ENCODE results near the gene LITAF. TPM values are rescaled to one million over a fixed set of nuclear protein-coding genes. Genes with fewer than 3 reads are reported as not detected.

LITAF gene
- total RNA-seq, 1 experiment from 2014 or later: 73.0 TPM

- CTCF ChIA-PET: interaction anchor here (6.9 kb wide), 1 partner anchor 19 kb away, joined by 45 read pairs; no protein-coding TSS in a partner anchor
- TF ChIP-seq NR3C1 (CRISPR knock-in tag; conservative IDR thresholded peaks at IDR 0.05; ENCODE audit: low read depth) (no peak), ZNF416 (CRISPR knock-in tag; IDR thresholded peaks at IDR 0.05) (no peak), ZNF121 (CRISPR knock-in tag; IDR thresholded peaks at IDR 0.05) (0 out of 2 replicates have a peak, but pooled peaks have one; percentile 34), NR1H2 (CRISPR knock-in tag; IDR thresholded peaks at IDR 0.05) (no peak), NFE2L1 (CRISPR knock-in tag; IDR thresholded peaks at IDR 0.05) (no peak)
- no peak overlapping the region for H3K27ac Mint-ChIP-seq
- peaks cover 2% of the 10 kb centered on the region; the same call in 1 of the 2 replicates for H3K4me1 Mint-ChIP-seq
- no peaks in the 10 kb centered on the region for H3K27me3 Mint-ChIP-seq (ENCODE audit: low read depth)
- H3K36me3 Mint-ChIP-seq: no peaks in the 10 kb centered on the region
- DNase-seq (ENCODE audit: low spot score): no peak
- POLR2A ChIA-PET: no interaction called here
- peaks cover 4% of the 10 kb centered on the region; the same call in 1 of the 2 replicates for H3K9me3 Mint-ChIP-seq
- no peak overlapping the region for H3K4me3 Mint-ChIP-seq
- no peak for ATAC-seq
Measured at GRCh38 chr16:11511801-11512200, 74.9 kb downstream of the LITAF start.

GRCh38 chr16:11511328-11511727 is 75.4 kb downstream of the LITAF start:
- peaks cover 4% of the 10 kb centered on the region; the same call in 1 of the 2 replicates for H3K9me3 Mint-ChIP-seq
- H3K27me3 Mint-ChIP-seq (ENCODE audit: low read depth): no peaks in the 10 kb centered on the region
- ChIA-PET CTCF (no interaction called here), POLR2A (no interaction called here)
- no peaks in the 10 kb centered on the region for H3K36me3 Mint-ChIP-seq
- no peak overlapping the region for H3K27ac Mint-ChIP-seq
- no peak overlapping the region for H3K4me3 Mint-ChIP-seq
- H3K4me1 Mint-ChIP-seq: peaks cover 6% of the 10 kb centered on the region; the same call in 1 of the 2 replicates
- TF ChIP-seq MLX (CRISPR knock-in tag; IDR thresholded peaks at IDR 0.05) (no peak), NR1H2 (CRISPR knock-in tag; IDR thresholded peaks at IDR 0.05) (no peak), ZNF317 (CRISPR knock-in tag; IDR thresholded peaks at IDR 0.05; ENCODE audit: borderline replicate concordance, low read depth) (no peak), E2F4 (CRISPR knock-in tag; IDR thresholded peaks at IDR 0.05; ENCODE audit: borderline replicate concordance, low read depth) (no peak), FOXP4 (CRISPR knock-in tag; IDR thresholded peaks at IDR 0.05) (no peak), RELA (CRISPR knock-in tag; IDR thresholded peaks at IDR 0.05; ENCODE audit: borderline replicate concordance) (no peak), IRF1 (CRISPR knock-in tag; IDR thresholded peaks at IDR 0.05) (no peak), ZBTB21 (CRISPR knock-in tag; IDR thresholded peaks at IDR 0.05; ENCODE audit: borderline replicate concordance) (no peak), ZNF532 (CRISPR knock-in tag; IDR thresholded peaks at IDR 0.05; ENCODE audit: borderline replicate concordance) (no peak), PRDM15 (CRISPR knock-in tag; IDR thresholded peaks at IDR 0.05) (no peak), TCF7 (CRISPR knock-in tag; IDR thresholded peaks at IDR 0.05; ENCODE audit: low read depth) (no peak), ESRRA (CRISPR knock-in tag; IDR thresholded peaks at IDR 0.05; ENCODE audit: borderline replicate concordance) (no peak), STAT6 (CRISPR knock-in tag; conservative IDR thresholded peaks at IDR 0.05; ENCODE audit: low read depth) (no peak)
- no peak for ATAC-seq
- no peak for DNase-seq (ENCODE audit: low spot score)
